Transverse colon (tissue), 4 donors: Measurements from ENCODE around the gene BCL6B. TPM values are rescaled to one million over a fixed set of nuclear protein-coding genes. Genes with fewer than 3 reads are reported as not detected.
"Not testable (repeated sequence)": the region's sequence is repeated elsewhere in the genome, so short reads cannot be mapped to it uniquely, and the experiment has no call there.

ENCODE experiments used
- DNase-seq: peaks from one replicate; pipeline ENCODE4 v3.0.0-alpha.2; 2019
- H3K27ac ChIP-seq, 4 donors: fragments of 200-600 bp; sonication (generic); 2 replicates each; pipeline ENCODE4 v1.5.1; 2016 to 2018; ENCODE audit warnings: inconsistent platforms in 4 of 4
- H3K27me3 ChIP-seq: fragments of 200-600 bp; sonication (generic); 2 replicates; pipeline ENCODE4 v1.5.1; 2017; ENCODE audit warnings: inconsistent platforms
- H3K36me3 ChIP-seq, 4 donors: fragments of 200-600 bp; sonication (generic); 2 replicates each; pipeline ENCODE4 v1.5.1; 2017 to 2019; ENCODE audit warnings: inconsistent platforms in 4 of 4
- H3K4me1 ChIP-seq, 4 donors: fragments of 200-600 bp; sonication (generic); 2 replicates each; pipeline ENCODE4 v1.5.1; 2017 to 2020; ENCODE audit warnings: inconsistent platforms in 4 of 4
- H3K4me3 ChIP-seq, 4 donors: fragments of 200-600 bp; sonication (generic); 1 replicate in 1 of 4; 2 replicates in 3 of 4; pipeline versions ENCODE4 v1.5.1 to v1.6.1; 2017 to 2019; ENCODE audit warnings: inconsistent platforms in 4 of 4
- H3K9me3 ChIP-seq, 2 donors: fragments of 200-600 bp; sonication (generic); 2 replicates each; pipeline ENCODE4 v1.5.1; 2017 to 2019; ENCODE audit warnings: inconsistent platforms in 2 of 2
- EP300 ChIP-seq: sonication (generic); formaldehyde crosslinking; IDR thresholded peaks from one replicate; pipeline ENCODE4 v1.6.1; 2017; ENCODE audit warnings: antibody characterized with exemption, low read depth
- POLR2A ChIP-seq: fragments of 450-650 bp; IDR thresholded peaks from one replicate; pipeline ENCODE4 v1.6.1; 2016; ENCODE audit warnings: antibody characterized with exemption, mild to moderate bottlenecking, moderate library complexity
- POLR2AphosphoS5 ChIP-seq, 3 donors: sonication (generic); formaldehyde crosslinking; IDR thresholded peaks; one replicate each; pipeline ENCODE4 v1.6.1; 2016; ENCODE audit warnings: antibody characterized with exemption in 3 of 3
- WGBS, 2 donors: methylation state at CpG; one replicate each; pipeline ENCODE4 v1.1.5; 2018; ENCODE audit warnings: low coverage in 1 of 2; 5-methylcytosine and 5-hydroxymethylcytosine counted together
- in situ Hi-C, 4 donors: fragments of 200-750 bp; cut with MboI; loops; one replicate each; pipeline versions ENCODE4 v1.15.0 to v1.15.1; 2017; ENCODE audit warnings: low sequenced_read_pairs in 3 of 4, low pct_ligation_motif_present in 1 of 4, low pct_unique_long_range_greater_than_20kb in 1 of 4
- intact Hi-C: fragments of 100-400 bp; cut with DNase I; formaldehyde crosslinking; loops from one replicate; pipeline ENCODE4 v1.15.1; 2023; ENCODE audit warnings: low total_unique reads
- total RNA-seq, 4 donors: library from RNA; depleted of rRNA; stranded (reverse); fragments of >200 nt; gene quantifications; one replicate each; pipeline ENCODE4 v1.1.0, GENCODE V29; 2016
- TF ChIP-seq, protein P1 (sequence below), 5 experiments: fragments of 200-600 bp in 3 of 5; fragments of 450-650 bp in 2 of 5; sonication (generic) in 3 of 5; IDR thresholded peaks; 1 replicate in 2 of 5; 2 replicates in 3 of 5; pipeline ENCODE4 v1.5.1; 2016 to 2017; ENCODE audit warnings: antibody characterized with exemption in 5 of 5, inconsistent platforms in 3 of 5, mild to moderate bottlenecking in 2 of 5, moderate library complexity in 1 of 5

The BCL6B gene
- total RNA-seq, 4 donors from 2014 or later, result 0.32 to 1.8 (median 0.82) TPM; not detected in 1

DNA sequence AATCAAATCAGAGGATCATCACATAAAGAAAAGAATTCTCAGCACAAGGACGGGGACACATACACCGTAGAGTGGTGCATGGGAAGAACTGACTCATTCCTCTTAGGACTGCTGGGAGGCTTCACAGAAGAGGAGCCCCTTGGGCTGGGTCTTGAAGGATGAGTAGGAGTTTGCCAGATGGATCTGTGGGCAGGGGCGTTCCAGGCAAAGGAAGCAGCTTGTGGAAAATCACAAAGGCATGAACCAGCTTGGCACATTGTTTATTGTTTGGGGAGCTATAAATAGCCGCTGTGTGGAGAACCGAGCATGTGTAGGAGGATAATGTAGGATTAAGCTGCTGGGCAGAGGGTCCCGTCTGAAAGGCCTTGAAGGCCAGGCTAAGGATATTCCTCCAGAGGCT, 26.1 kb downstream of the BCL6B start:
- in situ Hi-C loops, result loop anchor here (5.0 to 25.0 kb wide), 4 partner anchors 88 to 288 kb away; partner anchors contain the start of genes SLC2A4 (in 2 of the 4), YBX2 (in 2 of the 4), ACADVL (in 1 of the 4) and ACAP1 (in 1 of the 4)
- intact Hi-C loops, result loop anchor here (10.0 kb wide), 1 partner anchor 536 kb away; the partner anchor contains the start of gene MPDU1
- H3K4me3 ChIP-seq, result no peak overlapping the region
- TF ChIP-seq POLR2AphosphoS5 (IDR thresholded peaks at IDR 0.05), result no peak
- TF ChIP-seq, protein P1, sequence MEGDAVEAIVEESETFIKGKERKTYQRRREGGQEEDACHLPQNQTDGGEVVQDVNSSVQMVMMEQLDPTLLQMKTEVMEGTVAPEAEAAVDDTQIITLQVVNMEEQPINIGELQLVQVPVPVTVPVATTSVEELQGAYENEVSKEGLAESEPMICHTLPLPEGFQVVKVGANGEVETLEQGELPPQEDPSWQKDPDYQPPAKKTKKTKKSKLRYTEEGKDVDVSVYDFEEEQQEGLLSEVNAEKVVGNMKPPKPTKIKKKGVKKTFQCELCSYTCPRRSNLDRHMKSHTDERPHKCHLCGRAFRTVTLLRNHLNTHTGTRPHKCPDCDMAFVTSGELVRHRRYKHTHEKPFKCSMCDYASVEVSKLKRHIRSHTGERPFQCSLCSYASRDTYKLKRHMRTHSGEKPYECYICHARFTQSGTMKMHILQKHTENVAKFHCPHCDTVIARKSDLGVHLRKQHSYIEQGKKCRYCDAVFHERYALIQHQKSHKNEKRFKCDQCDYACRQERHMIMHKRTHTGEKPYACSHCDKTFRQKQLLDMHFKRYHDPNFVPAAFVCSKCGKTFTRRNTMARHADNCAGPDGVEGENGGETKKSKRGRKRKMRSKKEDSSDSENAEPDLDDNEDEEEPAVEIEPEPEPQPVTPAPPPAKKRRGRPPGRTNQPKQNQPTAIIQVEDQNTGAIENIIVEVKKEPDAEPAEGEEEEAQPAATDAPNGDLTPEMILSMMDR (IDR thresholded peaks at IDR 0.05), result no peak
- TF ChIP-seq POLR2A, result no peak
- no peak for TF ChIP-seq EP300
- H3K27ac ChIP-seq, result no peak overlapping the region
- H3K4me1 ChIP-seq, result peaks cover 8 to 28% (median 20%) of the 10 kb centered on the region in 4 donors
- H3K36me3 ChIP-seq, result no peaks in the 10 kb centered on the region
- no peaks in the 10 kb centered on the region for H3K9me3 ChIP-seq
- no peak for DNase-seq
- WGBS, 2 donors, result 73 to 93% methylated on average over 3 to 6 of the region's 6 CpGs
- peaks cover 5% of the 10 kb centered on the region for H3K27me3 ChIP-seq

DNA sequence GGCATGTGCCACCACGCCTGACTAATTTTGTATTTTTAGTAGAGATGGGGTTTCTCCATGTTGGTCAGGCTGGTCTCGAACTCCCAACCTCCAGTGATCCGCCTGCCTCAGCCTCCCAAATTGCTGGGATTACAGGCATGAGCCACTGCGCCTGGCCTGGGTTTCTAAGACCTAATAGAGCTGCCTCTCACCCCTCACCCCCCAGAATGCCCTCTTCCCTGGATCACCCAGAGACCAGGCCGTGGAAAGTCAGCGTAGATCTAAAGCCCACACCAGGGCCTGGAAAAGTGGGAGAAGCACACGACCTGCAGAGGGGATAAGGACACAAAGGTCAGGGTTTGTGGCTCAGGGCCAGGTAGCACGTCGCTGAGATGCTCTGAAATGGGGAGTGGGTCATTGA, 27.7 kb downstream of the BCL6B start:
- WGBS, 2 donors, result 78 to 80% methylated on average over 5 to 9 of the region's 9 CpGs
- in situ Hi-C loops, result loop anchor here in 2 of 4 donors (5.0 kb wide), 1 partner anchor 87 kb away; no protein-coding TSS in a partner anchor
- H3K4me1 ChIP-seq, result peaks cover 7 to 21% (median 16%) of the 10 kb centered on the region in 4 donors
- H3K4me3 ChIP-seq, H3K9me3 ChIP-seq, DNase-seq, intact Hi-C loops, H3K27ac ChIP-seq, H3K36me3 ChIP-seq, H3K27me3 ChIP-seq: not testable (repeated sequence)

DNA sequence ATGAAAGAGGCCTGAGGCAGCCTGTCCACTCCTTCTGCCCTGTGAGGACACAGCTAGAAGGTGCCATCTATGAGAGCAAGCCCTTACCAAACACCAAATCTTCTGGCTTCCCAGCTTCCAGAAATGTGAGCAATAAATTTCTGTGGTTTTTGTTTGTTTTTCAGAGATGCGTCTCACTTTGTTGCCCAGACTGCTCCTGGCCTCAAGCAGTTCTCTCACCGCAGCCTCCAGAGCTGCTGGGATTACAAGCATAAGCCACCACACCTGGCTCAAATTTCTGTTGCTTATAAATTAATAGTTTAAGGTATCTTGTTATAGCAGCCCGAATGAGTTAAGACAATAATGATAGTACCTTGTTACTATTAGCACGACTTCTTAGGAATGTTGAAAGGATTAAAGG, 33.5 kb downstream of the BCL6B start:
- WGBS, 2 donors, result 76 to 88% methylated on average over 3 to 4 of the region's 4 CpGs
- H3K9me3 ChIP-seq, result no peaks in the 10 kb centered on the region
- H3K4me3 ChIP-seq, result no peak overlapping the region
- DNase-seq, result no peak
- H3K27me3 ChIP-seq, result no peaks in the 10 kb centered on the region
- H3K27ac ChIP-seq, result no peak overlapping the region
- H3K36me3 ChIP-seq, result no peaks in the 10 kb centered on the region
- H3K4me1 ChIP-seq, result no peaks in the 10 kb centered on the region
- intact Hi-C loops, result no loop called here
- TF ChIP-seq, protein P1 (IDR thresholded peaks at IDR 0.05), result no peak
- TF ChIP-seq POLR2AphosphoS5 (IDR thresholded peaks at IDR 0.05), result no peak
- TF ChIP-seq EP300, result no peak
- no peak for TF ChIP-seq POLR2A
- in situ Hi-C loops, result no loop called here

DNA sequence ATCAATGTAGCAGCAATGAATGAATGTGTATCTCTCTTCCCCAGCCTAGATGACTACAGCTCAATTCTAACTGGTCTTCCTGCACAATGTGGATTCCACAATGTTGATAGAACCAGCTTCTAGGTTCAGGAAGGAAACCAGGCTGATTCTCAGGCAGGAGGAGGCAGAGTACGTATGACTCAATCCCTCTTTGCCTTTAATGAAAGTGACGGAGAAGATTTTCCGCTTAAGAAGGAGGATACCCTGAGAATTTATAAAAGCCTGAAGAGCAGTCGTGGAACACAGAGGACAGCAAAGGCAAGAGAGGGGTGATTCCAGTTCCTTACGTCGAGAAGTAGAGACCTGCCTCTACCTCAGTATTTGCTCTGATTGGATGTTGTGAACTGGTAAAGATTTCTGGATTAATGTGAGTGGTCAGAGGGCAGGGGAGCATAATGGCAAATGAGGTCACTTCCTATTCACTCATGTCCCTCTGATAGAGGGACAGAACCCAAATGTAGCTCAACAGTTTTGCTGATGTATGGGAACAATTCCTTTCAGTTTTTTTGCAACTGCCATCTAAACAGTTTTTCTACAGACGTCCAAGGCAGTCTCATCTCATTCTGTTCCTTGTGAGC, 36.1 kb downstream of the BCL6B start:
- intact Hi-C loops (no loop called here), in situ Hi-C loops (no loop called here)
- H3K4me3 ChIP-seq, result no peak overlapping the region
- H3K36me3 ChIP-seq, result no peaks in the 10 kb centered on the region
- DNase-seq, result no peak
- H3K9me3 ChIP-seq, result no peaks in the 10 kb centered on the region
- WGBS, 2 donors, result 71 to 79% methylated on average over 6 to 7 of the region's 7 CpGs
- no peaks in the 10 kb centered on the region for H3K4me1 ChIP-seq
- TF ChIP-seq EP300 (no peak), POLR2AphosphoS5 (IDR thresholded peaks at IDR 0.05) (no peak), POLR2A (no peak)
- TF ChIP-seq, protein P1 (IDR thresholded peaks at IDR 0.05), result no peak
- no peak overlapping the region for H3K27ac ChIP-seq
- peaks cover 6% of the 10 kb centered on the region for H3K27me3 ChIP-seq
